ENCODE results near the gene GEMIN7. TPM values are rescaled to one million over a fixed set of nuclear protein-coding genes. Genes with fewer than 3 reads are reported as not detected.

GEMIN7 gene
- total RNA-seq (2021) (29.6 and 30.6 TPM in 2 replicates), Bru-seq, nascent RNA (percentile 75 among the genes with signal in this experiment), BruChase-seq, experiment 1, labeled RNA remaining after a 2-hour chase (percentile 73 among the genes with signal in this experiment), BruChase-seq, experiment 2, labeled RNA remaining after a 6-hour chase (percentile 64 among the genes with signal in this experiment)
- long read RNA-seq, transcript GEMIN7-202 (2 exons, 716 nt), result minor isoform, 8 of 47 reads
- long read RNA-seq, transcript GEMIN7-204 (3 exons, 576 nt), result minor isoform, 10 of 47 reads
- long read RNA-seq, transcript GEMIN7-201 (3 exons, 1,657 nt), result minor isoform, 8 of 47 reads
- long read RNA-seq, transcript GEMIN7-203 (2 exons, 848 nt), result major isoform, 11 of 47 reads
- long read RNA-seq, partial matches to known transcripts, result 2 of 47 reads
- long read RNA-seq, other reads (novel, unspliced or antisense), result 8 of 47 reads

- Histone ChIP-seq H4K20me1 (ENCODE audit: insufficient read depth) (peaks cover 20% of the 10 kb centered on the region), H3F3A (ENCODE audit: insufficient read depth, low read depth) (peaks cover 28% of the 10 kb centered on the region), H3K4me1 (replicated peaks; ENCODE audit: insufficient read depth) (peaks cover 32% of the 10 kb centered on the region), H3K4me3 (peak within 1 kb of the TSS; percentile 83), H3K79me2 (ENCODE audit: low read depth) (peaks cover 45% of the 10 kb centered on the region), H3K9me2 (ENCODE audit: insufficient read depth) (no peaks in the 10 kb centered on the region), H3K27me3 (ENCODE audit: insufficient read depth, low read depth) (no peaks in the 10 kb centered on the region), H3K4me2 (peak within 1 kb of the TSS; percentile 96), H3K36me3 (ENCODE audit: low read depth) (no peaks in the 10 kb centered on the region; the same call in 1 of the 2 replicates), H2AFZ (peak within 1 kb of the TSS; percentile 94), H3K27ac (peak within 1 kb of the TSS; percentile 48), H3K9me3 (ENCODE audit: insufficient read depth, low read depth) (no peaks in the 10 kb centered on the region)
- intact Hi-C loops (cut with micrococcal nuclease; ENCODE audit: unreplicated experiment), result loop anchor here (2.0 to 5.0 kb wide), 4 partner anchors 14 to 258 kb away; partner anchors contain the start of gene PPP1R37
- DNase-seq, result peak; percentile 64 to 83
- ChIA-PET POLR2A (ENCODE audit: unreplicated experiment) (no interaction called here), CTCF (interaction anchor here (0.6 to 0.7 kb wide), 2 partner anchors 45 to 91 kb away, joined by 3 read pairs; no protein-coding TSS in a partner anchor)
- BruUV-seq (replicated peaks), result no TSS peak
- no peak for TF ChIP-seq CTCF (conservative IDR thresholded peaks at IDR 0.05)
- no peak for TF ChIP-seq EZH2 (IDR thresholded peaks at IDR 0.05; ENCODE audit: low read depth)
Measured at GRCh38 chr19:45079063-45079910, at the start of gene GEMIN7. Gene GEMIN7, plus strand, starts transcription at chr19:45079260. Its CDS starts 10,855 bp downstream, at chr19:45090115.

- intact Hi-C loops (cut with micrococcal nuclease; ENCODE audit: unreplicated experiment), result no loop called here
- Histone ChIP-seq H3K36me3 (ENCODE audit: low read depth) (no peaks in the 10 kb centered on the region), H3K9me2 (ENCODE audit: insufficient read depth) (no peaks in the 10 kb centered on the region), H3K27me3 (ENCODE audit: insufficient read depth, low read depth) (no peaks in the 10 kb centered on the region), H3K79me2 (ENCODE audit: low read depth) (no peaks in the 10 kb centered on the region), H3K4me3 (no peak overlapping the region), H3K4me1 (replicated peaks; ENCODE audit: insufficient read depth) (no peaks in the 10 kb centered on the region), H3K9me3 (ENCODE audit: insufficient read depth, low read depth) (no peaks in the 10 kb centered on the region), H2AFZ (no peak overlapping the region), H3F3A (ENCODE audit: insufficient read depth, low read depth) (peaks cover 5% of the 10 kb centered on the region; the same call in 1 of the 2 replicates), H3K4me2 (no peak overlapping the region), H3K27ac (no peak overlapping the region), H4K20me1 (ENCODE audit: insufficient read depth) (no peaks in the 10 kb centered on the region)
- DNase-seq, result no peak
- BruUV-seq (replicated peaks), result no TSS peak
- ChIA-PET CTCF (interaction anchor here (0.6 kb wide), 1 partner anchor 185 kb away, joined by 4 read pairs; the partner anchor contains the start of gene NECTIN2), POLR2A (ENCODE audit: unreplicated experiment) (no interaction called here)
- TF ChIP-seq EZH2 (IDR thresholded peaks at IDR 0.05; ENCODE audit: low read depth) (no peak), CTCF (conservative IDR thresholded peaks at IDR 0.05) (no peak)
Measured at GRCh38 chr19:45030825-45031224, 48.2 kb upstream of the GEMIN7 start.

- no peak for DNase-seq
- ChIA-PET POLR2A (ENCODE audit: unreplicated experiment) (no interaction called here), CTCF (no interaction called here)
- no peak overlapping the region for H2AFZ ChIP-seq
- H3K4me3 ChIP-seq, result no peak overlapping the region
- H3K79me2 ChIP-seq (ENCODE audit: low read depth), result no peaks in the 10 kb centered on the region
- intact Hi-C loops (cut with micrococcal nuclease; ENCODE audit: unreplicated experiment), result no loop called here
- no peaks in the 10 kb centered on the region for H3K9me3 ChIP-seq (ENCODE audit: insufficient read depth, low read depth)
- no peak overlapping the region for H3K27ac ChIP-seq
- peaks cover 14% of the 10 kb centered on the region; the same call in 1 of the 2 replicates for H3F3A ChIP-seq (ENCODE audit: insufficient read depth, low read depth)
- BruUV-seq (replicated peaks), result no TSS peak
- TF ChIP-seq CTCF (conservative IDR thresholded peaks at IDR 0.05) (no peak), EZH2 (IDR thresholded peaks at IDR 0.05; ENCODE audit: low read depth) (no peak)
- no peaks in the 10 kb centered on the region for H3K4me1 ChIP-seq (replicated peaks; ENCODE audit: insufficient read depth)
- no peaks in the 10 kb centered on the region for H4K20me1 ChIP-seq (ENCODE audit: insufficient read depth)
- H3K27me3 ChIP-seq (ENCODE audit: insufficient read depth, low read depth), result no peaks in the 10 kb centered on the region
- no peaks in the 10 kb centered on the region for H3K36me3 ChIP-seq (ENCODE audit: low read depth)
- no peaks in the 10 kb centered on the region for H3K9me2 ChIP-seq (ENCODE audit: insufficient read depth)
- no peak overlapping the region for H3K4me2 ChIP-seq
Measured at GRCh38 chr19:45032421-45032820, 46.6 kb upstream of the GEMIN7 start.
